ENCODE data around the gene MACO1.
"Not testable (repeated sequence)": the region's sequence is repeated elsewhere in the genome, so short reads cannot be mapped to it uniquely, and the experiment has no call there.

The MACO1 gene, protein sequence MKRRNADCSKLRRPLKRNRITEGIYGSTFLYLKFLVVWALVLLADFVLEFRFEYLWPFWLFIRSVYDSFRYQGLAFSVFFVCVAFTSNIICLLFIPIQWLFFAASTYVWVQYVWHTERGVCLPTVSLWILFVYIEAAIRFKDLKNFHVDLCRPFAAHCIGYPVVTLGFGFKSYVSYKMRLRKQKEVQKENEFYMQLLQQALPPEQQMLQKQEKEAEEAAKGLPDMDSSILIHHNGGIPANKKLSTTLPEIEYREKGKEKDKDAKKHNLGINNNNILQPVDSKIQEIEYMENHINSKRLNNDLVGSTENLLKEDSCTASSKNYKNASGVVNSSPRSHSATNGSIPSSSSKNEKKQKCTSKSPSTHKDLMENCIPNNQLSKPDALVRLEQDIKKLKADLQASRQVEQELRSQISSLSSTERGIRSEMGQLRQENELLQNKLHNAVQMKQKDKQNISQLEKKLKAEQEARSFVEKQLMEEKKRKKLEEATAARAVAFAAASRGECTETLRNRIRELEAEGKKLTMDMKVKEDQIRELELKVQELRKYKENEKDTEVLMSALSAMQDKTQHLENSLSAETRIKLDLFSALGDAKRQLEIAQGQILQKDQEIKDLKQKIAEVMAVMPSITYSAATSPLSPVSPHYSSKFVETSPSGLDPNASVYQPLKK

DNA sequence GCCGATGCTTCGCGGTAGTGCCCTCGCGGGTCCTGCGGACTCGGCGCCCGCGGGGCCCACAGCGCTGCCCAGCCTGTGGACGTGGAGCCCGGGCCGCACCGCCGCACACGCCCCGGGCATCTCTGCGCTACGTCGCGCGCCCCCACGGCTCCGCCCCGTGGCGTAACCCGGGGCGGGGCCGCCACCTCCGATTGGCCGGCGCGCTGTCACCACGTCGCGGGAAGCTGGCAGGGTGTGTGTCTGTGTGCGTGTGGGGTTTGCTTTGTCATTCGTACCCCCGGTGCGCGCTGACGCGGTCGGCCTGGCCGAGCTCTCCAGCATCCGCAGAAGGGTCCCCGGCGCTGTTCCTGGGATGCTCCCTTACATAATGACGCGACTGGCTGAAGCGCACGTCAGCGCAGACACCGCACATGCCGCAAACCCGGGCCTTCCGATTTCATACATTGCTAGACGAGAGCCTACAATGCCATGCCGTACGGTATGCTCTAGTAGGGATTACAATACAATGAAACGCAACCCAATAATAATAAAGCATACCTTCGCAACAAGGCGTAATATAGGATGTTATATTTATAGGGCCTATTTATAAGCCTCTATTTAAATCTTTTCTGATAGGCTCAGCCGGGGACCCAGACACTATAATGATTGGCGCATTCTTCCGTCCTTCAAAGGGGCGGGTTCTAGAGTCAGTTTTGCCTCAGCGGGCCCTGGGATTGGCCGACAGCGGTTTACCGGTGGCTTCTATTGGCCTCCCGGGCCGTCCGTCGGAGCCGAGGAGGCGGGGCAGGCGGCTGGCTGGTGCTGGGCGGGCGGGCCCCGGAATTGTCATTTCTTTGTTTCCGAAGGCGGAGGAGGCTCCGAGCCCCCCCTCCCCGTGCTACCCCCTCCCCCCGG, at the start of gene MACO1:
TSS of gene MACO1 (plus strand) at position 825 of the 894 bp plus-strand sequence. CDS start 202 bp downstream, outside the sequence.
- peak; percentile 96 for DNase-seq

DNA sequence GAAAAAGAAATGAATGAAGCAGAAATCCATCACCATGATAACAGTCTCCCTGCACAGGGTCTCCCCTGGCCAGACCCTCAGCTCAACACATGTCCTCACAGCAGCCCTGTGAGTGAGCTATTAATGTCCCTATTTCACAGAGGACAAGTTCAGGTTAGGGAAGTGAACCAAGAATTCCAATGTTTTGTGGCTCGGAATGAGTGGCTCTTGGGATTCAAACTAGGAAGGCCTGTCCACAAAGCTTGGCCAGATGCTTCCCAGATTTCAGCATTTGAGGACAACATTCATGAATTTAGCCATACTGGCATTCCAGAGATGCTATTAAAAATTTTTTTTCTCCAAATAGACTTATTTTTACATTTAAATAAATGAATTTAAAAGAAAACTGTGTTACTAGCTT, 48.2 kb upstream of the MACO1 start:
- DNase-seq, result not testable (repeated sequence)

DNA sequence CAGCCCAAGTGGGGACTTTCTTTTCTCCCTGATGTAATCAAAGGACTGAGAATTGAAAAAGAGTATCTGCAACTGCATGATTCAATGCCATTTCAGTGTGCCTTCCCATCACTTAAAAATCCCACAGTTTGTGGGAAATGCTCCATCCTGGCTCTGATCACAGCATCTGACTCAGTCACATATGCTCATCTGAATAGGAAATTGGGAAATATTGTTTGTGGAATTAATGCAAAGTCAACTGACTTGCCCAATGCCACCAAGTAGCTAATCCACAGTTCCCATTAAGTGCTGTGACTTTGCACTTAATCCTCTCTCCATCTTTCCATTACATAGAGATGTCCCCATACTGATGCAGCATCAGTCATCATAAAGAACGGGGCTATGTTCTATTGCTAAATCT, 47.6 kb upstream of the MACO1 start:
- peak; percentile 87 for DNase-seq

DNA sequence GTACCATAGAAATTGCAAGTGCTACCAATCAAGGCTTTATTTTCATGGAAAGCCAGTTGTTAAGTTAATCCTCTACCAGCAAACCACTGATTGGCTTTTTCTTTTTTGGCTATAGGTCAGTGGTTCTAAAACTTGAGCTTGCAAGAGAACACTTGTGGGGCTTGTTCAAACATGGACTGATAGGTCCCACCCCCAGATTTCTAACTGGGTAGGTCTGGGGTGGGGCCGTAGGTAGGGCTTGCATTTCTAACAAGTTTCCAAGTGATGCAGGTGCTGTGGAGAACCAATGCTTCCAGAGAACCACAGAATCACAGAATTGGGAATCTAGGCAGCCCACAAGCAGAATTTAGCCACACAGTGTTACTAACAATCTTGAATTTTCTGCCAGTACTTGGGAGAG, 46.8 kb upstream of the MACO1 start:
- not testable (repeated sequence) for DNase-seq

DNA sequence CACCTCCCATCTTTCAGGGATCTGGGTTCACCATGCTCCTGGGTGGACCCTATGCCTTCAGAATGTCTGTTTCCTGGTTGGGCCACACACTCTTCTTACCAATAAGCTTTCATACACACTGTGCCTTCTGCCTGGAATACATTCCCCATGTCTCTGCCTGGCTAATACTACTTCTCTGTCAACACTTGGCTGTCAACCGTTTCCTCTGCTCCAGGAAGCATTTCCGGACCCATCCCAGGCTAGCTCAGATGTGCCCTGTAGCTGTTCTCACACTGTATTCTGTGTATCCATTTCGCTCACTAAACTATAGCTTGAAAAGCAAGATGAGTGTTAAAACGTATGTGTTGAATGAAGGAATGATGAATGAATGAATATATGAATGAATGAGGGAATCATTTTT, 43.6 kb upstream of the MACO1 start:
- not testable (repeated sequence) for DNase-seq

DNA sequence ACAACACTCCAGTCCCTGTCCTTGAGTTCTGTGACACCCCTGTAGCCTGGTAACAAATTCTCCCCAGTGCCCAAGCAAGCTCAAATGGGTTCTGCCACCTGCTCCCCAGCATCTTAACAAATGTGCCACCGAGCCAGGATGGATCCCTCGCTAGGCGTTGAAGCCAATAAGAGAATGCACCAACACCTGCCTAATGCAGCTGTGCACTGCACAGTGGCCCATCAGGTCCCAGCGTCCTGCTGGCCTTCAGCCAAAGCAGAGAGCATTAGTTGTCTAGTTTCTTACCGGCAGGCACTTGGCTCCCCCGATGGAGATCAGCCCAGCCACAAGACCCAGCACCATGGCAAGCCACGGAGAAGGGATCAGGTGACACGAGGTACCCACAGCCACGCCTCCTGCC, 42.0 kb upstream of the MACO1 start:
- DNase-seq, result not testable (repeated sequence)

- not testable (repeated sequence) for DNase-seq
These were observed 41.0 kb upstream of the MACO1 start for GRCh38 chr1:25389721-25390120.

- peak; percentile 50 for DNase-seq
These were observed 37.9 kb upstream of the MACO1 start for GRCh38 chr1:25392841-25393240.

DNA sequence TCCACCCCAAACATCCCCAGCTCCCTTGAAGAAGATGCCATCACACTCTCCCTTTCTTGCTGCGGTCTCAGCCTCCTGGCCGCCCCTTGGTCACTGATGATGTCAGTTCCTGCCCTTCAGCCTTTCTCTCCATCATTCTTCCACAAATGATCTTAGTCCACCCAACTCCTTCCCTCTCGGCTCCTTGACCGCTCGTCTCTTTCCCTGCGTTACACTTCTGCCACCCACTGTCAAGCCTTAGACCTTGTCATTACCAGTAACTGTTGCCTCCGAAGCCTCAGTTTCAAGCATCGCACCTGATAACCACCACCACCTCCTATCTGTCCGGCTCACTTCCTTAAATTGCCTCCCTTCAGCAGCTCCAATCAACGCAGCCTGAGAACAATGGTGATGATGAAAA, 33.1 kb upstream of the MACO1 start:
- DNase-seq, result not testable (repeated sequence)

DNA sequence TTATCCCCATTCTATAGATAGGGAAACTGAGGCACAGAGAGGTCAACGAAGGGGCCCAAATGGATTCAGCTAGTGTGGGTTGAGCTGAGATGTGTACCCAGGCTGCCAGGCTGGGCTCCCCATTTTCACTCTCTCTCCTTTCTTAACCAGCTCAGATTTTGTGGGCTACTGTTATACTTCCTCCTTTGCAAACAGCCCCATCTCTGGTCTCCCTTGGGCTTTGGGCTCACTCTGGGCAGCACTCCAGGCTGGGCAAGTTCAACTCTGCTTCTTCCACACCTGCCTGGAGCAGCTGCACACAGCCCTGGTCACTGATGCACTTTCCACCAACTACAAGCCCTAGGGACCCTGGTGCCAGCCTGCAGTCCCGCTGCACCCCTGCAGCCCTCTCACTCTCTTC, 32.6 kb upstream of the MACO1 start:
- not testable (repeated sequence) for DNase-seq

GRCh38 chr1:25402947-25403803, 27.5 kb upstream of the MACO1 start:
- DNase-seq, result not testable (repeated sequence)

GRCh38 chr1:25405731-25406305, 24.9 kb upstream of the MACO1 start:
- not testable (repeated sequence) for DNase-seq

DNA sequence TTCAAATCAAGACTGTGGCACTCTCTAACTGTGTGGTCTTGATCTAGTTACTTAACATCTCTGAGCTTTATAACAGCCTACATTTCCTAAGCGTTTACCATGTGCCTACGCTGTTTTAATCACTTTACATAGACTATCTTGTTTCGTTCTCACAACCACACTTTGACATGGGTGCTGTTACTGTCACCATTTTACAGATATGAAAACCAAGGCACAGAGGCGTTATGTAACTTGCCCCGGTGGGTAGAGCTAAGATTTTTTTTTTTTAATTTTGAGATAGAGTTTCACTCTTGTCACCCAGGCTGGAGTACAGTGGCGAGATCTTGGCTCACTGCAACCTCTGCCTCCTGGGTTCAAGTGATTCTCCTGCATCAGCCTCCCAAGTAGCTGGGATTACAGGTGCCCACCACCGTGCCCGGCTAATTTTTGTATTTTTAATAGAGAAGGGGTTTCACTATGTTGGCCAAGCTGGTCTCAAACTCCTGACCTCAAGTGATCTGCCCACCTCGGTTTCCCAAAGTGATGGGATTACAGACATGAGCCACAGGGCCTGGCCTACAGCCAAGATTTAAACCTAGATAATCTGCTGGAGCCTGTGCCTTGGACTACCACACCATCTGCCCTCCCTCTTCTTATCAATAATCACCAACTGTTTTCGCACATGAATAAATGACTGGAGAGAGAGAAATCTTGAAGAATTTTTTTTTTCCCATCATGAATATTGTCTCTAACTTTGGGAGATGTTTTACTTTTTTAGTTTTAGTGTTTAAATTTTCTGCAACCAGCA, 20.9 kb upstream of the MACO1 start:
- not testable (repeated sequence) for DNase-seq

DNA sequence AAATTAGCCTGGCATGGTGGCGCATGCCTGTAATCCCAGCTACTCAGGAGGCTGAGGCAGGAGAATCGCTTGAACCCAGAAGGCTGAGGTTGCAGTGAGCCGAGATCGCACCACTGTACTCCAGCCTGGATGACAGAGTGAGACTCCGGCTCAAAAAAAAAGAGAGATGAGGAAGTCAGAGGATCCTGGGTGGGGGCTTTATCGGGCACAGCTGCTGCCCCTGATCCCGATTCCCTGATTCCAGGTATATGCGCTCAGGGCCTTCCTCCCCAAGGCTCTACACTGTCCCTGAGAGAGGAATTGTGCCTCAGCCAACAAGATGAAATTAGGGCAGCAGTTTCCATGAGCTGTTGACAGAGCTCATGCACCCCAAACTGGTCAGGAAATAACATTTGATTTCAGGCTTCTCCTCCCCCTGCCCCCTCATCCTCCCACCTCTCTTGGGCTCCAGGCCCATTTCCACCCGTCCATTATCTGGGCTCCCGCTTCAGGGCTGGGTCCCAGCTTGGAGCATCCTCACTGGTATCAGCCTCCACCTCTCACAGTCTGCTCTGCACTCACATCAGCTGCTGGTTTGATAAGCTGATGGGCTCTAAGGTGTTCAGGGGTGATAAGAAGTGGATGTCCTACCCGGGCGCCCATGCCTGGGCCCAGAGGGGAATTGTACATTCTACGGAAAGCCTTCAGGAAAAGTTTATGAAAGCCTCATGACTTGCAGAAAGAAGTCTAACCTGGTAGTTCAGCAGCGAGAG, 17.6 kb upstream of the MACO1 start:
- not testable (repeated sequence) for DNase-seq

- not testable (repeated sequence) for DNase-seq
These were observed 16.5 kb upstream of the MACO1 start for GRCh38 chr1:25414157-25414556.

DNA sequence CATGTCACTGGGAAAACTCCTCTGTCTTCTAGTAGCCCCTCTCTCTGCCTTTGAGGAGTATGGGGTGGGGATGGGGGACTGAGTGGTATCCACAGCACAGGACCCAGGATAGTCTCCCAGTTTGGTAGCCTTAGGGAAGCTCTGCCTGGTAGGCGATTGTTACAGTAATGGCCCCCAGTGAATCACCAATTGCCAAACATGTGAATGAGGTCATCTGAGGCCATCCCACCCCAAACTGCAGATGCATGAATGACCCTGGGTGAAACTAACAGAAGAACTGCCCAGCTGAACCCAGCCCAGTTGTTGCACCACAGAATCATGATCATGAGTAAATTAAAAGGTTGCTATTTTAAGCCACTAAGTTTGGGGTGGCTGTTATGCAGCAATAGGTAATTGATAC, 16.1 kb upstream of the MACO1 start:
- not testable (repeated sequence) for DNase-seq

GRCh38 chr1:25417280-25417679, 13.4 kb upstream of the MACO1 start:
- not testable (repeated sequence) for DNase-seq

DNA sequence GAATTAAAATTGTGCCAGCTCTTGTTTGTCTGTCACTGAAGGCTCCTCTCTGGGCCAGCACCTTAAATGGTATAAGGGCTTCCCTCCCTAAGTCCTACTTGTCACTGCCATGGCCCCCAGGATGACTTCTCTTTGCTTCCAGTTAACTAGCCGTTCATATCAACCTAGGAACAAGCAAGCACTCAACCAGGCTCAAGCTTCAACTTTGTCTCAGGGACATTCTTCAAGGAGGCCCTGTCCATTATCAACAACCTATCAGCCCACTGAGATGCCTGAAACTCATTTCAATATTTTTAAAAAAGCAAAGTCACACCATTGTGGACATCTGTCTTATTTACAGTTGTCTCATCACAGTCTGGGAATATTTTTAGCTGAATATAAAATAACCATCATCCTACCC, 11.4 kb upstream of the MACO1 start:
- not testable (repeated sequence) for DNase-seq

DNA sequence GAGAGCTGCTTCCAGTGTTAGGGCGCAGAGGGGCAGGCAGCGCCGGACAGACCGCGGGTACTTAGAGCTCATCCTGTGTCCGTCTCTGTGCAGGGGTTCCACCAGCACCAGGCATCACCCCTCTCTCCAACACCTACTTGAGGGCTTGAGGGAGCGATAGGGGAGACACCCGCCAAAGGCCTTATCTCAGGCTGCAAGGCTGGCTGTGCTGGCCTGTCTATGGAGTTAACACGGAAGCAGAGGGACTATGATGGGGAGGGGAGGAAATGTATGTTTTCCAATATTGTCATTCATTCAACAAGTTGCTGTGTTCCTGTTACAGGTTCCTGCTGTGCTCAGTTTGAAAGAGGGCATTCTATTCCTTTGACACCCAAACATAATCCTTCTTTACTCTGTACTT, 10.0 kb upstream of the MACO1 start, which contains the start of gene RHCE:
TSS of gene RHCE (minus strand) at position 111 of the 400 bp plus-strand sequence. CDS start at position 72, 39 bp downstream.
- not testable (repeated sequence) for DNase-seq

GRCh38 chr1:25423206-25423605, 7.5 kb upstream of the MACO1 start:
- not testable (repeated sequence) for DNase-seq

All from fibroblast of skin of right quadriceps (primary cell).